GM10847 (cell line): ENCODE data around the gene PHOSPHO1.

Source experiments
- POLR2A ChIP-seq: IDR thresholded peaks from 2 replicates; pipeline ENCODE4 v1.6.1; 2011; ENCODE audit not compliant: insufficient read length; ENCODE audit errors: extremely low read depth

Gene PHOSPHO1, protein sequence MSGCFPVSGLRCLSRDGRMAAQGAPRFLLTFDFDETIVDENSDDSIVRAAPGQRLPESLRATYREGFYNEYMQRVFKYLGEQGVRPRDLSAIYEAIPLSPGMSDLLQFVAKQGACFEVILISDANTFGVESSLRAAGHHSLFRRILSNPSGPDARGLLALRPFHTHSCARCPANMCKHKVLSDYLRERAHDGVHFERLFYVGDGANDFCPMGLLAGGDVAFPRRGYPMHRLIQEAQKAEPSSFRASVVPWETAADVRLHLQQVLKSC

DNA sequence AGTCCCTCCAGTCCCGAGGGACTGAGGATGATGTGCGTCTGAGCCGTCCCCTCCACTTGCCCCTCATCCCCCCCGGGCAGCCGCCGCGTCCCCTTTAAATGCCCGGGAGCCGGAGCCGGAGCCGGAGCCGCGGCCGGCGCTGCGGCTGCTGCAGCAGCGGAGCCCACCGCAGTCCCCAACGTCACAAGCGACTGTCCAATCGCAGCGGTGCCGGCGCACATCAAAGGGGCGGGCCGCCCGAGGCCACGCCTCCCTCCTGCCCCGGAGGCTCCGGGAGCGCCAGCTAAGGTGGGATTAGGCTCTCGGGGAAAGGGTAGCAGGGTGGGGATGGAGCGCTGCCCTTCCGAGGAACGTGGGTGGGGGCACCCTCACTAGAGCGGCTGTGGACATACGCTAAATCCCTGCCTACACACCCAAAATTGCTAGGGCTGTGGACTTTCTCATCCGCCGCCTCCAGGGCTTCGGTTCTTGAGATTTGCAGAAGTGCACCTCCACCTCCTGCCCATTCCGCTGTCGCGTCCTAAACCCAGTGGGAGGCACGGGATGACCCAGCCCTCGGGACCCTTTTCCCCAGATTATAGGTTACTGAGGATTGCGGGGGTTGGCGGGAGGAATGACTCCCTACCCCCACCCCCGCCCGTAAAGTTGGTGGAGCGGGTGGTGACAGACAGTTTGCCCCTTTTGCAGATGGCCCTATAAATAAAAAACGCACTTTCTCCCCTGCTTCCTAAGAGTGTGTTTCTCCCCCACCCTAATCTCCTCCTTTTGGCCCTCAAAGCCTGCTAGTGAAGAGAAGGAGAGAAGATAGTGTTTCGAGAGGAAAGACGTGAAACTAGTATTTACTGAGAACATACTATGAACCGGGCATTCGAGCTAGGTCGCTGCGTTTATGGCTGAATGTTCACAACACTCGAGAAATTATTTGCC is at the start of gene PHOSPHO1:
TSS of gene PHOSPHO1 (minus strand) at position 152 of the 927 bp plus-strand sequence. CDS start 4,096 bp downstream, outside the sequence.
- TF ChIP-seq POLR2A = no peak

DNA sequence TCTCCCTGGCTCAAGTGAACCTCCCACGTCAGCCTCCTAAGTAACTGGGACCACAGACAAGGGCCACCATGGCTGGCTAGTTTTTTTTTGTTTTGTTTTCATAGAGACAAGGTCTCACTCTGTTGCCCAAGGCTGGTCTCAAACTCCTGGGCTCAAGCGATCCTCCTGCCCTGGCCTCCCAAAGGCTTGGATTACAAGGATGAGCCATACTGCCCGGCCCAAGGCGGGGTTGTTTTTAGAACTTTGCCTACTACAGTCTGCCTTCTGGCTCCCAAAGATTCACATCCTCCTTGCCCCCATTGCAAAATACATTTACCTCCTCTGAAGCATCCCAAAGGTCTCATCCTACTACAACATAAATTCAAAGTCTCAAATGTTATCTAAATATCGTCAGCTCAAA is 49.5 kb upstream of the PHOSPHO1 start:
- no peak for TF ChIP-seq POLR2A

DNA sequence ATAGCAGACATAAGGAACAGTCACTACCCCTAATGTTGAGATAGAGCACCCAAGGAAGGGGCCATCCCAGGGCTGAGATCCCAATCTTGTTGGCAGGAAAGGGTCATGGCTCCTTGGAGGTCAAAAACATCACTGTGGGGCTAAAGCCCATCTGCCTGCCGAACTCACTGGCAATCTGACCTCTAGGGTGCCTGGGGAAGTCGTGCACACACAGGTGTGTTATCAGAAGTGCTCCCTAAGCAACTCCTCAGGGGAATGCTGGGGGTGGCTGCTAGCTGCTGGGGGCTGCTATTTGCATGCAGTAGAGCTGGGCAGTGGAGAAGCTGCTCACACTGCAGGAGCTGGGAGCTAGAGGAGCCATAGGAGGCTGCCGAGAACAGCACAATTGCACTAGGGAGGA is 47.5 kb upstream of the PHOSPHO1 start:
- TF ChIP-seq POLR2A = no peak

DNA sequence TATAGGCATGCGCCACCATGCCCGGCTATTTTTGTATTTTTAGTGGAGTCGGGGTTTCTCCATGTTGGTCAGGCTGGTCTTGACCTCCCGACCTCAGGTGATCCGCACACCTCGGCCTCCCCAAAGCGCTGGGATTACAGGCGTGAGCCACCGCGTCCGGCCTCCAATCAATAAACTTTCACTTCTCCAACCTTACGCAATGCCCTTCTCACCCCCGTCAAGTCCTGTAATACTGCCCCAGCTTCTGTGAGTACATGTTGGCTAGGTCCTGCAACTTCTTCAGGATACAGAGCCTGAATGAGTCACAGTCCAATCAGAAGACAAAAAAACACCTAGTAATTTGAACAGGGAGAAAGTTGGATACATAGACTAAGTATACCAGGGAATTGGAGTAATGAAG is 47.1 kb upstream of the PHOSPHO1 start:
- TF ChIP-seq POLR2A = no peak

DNA sequence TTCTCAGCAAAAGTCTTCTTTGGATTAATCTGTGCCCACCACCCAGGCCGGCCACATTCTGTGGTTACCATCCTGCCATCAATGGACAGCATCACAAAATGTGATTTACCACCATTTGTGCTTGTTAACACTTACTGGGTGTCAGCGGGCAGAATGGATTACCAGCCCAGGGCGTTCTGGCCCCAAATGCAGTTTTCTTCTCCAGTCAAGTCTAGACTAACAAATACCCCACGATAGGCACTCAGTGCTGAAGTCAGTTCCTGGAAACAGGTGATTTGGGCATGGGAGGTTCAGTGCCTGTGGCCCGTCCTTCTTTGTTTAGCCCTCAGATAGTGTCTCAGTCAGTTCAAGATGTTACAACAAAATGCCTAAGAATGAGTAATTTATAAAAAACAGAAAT is 38.8 kb upstream of the PHOSPHO1 start:
- TF ChIP-seq POLR2A = no peak

DNA sequence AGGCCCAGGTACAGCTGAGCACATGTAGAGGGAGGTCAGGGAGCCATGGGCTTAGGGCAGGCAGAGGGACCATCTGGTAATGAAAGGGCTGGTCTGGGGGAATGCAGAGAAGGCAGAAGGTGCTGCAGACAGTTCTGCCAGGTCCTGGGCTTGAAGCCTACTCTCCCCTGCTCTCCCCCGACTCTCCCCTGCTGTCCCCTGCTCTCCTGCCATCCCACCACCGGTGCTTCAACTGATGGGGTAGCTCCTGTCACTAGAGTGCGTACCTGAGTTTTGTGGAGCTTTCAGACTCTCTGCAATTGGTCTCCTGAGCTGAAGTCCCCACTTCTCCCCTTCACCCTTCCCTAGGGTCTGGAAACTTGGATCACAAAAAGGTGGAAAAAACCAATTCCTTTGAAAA is 37.3 kb upstream of the PHOSPHO1 start:
- no peak for TF ChIP-seq POLR2A

DNA sequence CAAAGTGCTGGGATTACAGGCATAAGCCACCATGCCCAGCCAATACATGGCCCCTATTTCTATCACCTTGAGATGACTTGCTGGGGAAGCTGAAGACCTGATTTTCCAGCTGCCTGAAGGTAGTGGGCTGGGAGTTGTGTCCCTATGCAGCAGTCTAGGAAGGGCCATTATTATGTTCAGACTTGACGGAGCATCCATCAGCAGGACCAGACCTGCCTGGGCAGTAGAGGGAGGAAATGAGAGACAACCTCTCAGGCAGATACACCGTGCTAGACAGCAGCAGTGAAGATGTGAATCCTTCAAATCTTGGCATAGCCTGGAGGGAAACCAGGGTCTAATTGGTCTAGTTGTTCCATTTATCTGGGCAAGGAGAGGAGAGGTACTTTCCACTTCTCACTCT is 35.6 kb upstream of the PHOSPHO1 start:
- TF ChIP-seq POLR2A = no peak

DNA sequence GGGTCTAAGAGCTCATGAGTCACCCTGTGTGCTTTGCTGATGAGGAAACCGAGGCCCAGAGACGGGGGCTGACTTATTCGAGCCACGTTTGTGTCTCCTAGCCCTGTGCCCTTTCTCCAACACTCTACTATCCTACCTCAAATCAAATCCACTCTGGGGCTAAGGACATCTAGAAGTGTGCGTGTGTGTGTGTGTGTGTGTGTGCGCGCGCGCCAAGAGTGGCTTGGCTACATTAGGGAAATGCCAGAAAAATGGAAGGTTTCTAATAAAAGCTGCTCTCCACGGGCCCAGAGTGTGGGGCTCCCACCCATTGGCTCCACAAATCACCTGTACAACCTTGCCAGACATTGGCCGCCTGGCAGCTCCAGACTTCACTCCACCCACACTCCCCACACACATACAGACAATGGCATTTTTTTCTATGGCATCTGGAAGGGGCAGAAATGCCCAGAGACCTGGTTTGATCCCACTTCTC is 30.3 kb upstream of the PHOSPHO1 start:
- no peak for TF ChIP-seq POLR2A

DNA sequence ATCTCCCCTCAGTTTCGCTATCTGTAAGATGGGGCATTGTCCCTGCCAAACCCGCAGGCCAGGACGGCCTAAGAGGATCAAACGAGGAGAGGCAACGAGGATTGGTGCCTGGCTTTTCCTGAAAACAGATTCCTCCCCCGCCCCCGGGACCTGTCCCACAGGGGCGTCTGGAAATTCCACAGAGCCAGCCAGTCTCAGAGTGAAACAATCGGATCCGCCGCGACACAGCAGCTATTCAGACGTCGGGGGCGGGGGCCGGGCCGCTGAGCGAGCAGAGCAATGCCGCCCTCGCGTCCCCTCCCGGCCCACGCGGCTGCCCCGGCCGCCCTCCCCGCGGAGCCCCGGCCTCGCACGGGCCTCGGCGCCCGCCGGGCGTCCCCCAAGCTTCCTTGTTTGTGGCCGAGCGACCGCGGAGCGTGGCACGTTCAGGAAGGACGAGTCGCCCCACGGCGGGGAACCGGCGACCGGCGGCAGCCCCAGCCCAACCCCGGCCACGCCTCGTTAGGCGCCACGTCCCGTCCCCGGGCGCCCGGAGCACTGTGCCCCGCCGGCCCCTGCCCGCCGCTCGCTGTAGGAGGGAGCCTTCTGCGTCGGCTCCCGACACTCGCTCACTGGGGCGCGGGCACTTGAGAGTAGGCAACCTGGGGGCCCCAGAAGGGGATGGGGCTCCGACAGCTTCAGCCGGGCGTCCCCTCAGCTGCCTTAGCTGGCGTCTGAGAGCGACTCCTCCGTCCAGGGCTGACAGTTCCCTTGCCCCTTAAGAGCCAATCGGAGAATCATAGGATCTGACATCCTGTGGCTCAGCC is 29.6 kb upstream of the PHOSPHO1 start:
- no peak for TF ChIP-seq POLR2A

DNA sequence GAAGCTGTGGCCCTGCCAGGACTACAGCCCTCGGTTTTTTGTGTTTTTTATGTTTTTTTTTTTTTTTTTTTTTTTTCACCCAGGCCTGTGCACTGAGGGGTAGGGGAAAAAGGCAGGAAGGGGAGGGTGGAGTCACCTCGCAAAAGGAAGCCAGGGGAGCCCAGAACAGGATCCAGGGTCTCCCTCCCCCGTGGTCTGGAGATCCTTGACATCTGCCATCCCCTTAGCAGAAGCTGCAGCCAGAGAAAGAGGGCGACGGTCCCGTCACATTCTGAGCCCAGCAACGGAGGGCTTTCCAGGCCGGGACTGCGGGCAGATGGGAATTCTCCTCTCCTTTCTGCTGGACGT is 29.1 kb upstream of the PHOSPHO1 start:
- TF ChIP-seq POLR2A = no peak

DNA sequence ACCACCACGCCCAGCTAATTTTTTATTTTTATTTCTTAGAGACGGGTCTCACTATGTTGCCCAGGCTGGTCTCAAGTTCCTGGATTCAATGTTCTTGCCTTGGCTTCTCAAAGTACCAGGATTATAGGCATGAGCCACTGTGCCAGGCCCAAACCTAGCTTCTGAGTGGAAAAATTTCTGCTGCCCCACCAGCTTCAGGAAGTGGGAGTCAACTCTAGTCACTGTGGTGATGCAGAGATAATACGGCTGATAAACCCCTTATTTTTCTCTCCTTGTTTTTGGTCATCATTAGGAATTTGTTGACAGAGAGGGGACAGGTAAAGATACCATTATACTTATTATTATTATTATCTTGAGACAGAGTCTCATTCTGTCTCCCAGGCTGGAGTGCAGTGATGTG is 27.8 kb upstream of the PHOSPHO1 start:
- no peak for TF ChIP-seq POLR2A

DNA sequence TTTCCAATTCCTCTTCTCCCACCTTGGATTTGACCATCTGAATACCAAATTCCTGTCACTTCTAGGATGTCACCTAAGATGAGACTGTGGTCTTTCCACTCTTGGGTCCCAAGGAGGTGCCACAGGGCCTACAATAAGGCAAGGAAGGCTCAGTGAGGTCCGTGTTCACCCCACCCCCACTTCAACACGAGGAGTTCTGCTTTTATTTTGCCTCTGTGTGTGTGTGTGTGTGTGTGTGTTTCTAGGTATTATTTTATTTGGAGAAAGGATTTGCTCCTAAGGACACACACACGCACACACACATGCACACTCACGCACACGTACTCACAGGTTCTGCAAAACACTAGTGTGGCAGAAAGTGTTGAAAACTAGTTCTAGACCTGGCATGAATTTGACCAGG is 24.5 kb upstream of the PHOSPHO1 start:
- no peak for TF ChIP-seq POLR2A

DNA sequence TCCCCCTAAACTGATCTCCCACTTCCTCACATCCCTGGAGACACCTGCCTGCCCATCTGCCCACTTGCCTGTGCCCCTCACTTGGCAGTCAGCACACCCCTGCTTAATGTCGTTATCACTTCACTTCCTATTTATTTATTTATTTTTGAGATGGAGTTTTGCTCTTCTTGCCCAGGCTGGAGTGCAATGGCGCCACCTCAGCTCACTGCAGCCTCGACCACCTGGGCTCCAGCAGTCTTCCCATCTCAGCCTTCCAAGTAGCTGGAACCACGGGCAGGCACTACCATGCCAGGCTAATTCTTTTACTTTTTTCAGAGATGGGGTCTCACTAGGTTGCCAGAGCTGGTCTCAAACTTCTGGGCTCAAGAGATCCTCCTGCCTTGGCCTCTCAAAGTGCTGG is 23.5 kb upstream of the PHOSPHO1 start:
- no peak for TF ChIP-seq POLR2A

DNA sequence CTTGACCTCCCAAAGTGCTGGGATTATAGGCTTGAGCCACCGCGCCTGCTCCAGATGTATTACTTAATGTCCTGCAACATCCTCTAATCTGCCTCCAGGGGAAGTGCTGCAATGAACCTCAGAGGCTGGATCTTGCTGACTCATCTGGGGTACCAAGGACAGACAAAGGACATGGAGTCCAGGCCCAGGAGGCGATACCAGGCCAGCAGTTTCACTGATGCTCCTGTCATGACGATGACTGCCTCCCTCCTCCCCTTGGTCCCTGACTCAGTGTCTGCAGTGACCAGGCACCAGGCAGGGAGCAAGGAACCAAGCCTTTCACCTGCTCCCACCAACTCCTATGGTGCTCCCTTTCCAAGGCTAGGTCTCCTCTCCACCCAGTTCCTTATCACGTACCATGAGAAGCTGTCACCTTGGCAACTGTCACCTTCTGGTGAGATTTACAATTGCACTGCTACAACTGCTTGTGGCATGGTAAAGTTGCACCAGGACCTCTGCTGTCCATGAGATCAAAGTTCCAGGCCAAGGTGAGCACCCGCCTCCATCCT is 21.6 kb upstream of the PHOSPHO1 start:
- no peak for TF ChIP-seq POLR2A

DNA sequence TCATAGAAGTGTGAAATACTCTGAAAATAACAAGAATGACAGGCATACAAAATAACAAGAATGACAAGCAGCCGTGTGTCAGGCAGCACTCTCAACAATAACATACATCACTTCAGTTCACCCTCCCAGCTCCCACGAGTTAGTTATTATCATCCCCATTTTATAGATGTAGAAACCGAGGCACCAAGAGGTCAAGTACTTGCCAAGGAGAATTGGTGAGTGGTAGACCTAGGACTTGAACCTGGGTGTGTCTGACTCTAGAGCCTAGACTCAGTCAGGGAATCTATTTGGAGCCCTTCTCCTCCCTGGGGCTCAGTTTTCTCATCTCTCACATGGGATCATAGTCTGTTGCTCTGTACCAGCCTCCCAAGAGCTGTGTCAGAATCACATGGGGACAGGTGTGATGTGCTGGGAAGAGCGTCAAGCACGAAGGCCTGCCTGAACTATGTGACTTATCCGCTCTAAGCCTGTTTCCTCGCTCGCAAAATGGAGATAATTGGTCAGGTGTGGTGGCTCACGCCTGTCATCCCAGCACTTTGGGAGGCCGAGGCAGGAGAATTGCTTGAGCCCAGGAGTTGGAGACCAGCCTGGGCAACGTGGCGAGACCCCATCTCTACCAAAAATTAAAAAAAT is 19.4 kb upstream of the PHOSPHO1 start:
- no peak for TF ChIP-seq POLR2A

DNA sequence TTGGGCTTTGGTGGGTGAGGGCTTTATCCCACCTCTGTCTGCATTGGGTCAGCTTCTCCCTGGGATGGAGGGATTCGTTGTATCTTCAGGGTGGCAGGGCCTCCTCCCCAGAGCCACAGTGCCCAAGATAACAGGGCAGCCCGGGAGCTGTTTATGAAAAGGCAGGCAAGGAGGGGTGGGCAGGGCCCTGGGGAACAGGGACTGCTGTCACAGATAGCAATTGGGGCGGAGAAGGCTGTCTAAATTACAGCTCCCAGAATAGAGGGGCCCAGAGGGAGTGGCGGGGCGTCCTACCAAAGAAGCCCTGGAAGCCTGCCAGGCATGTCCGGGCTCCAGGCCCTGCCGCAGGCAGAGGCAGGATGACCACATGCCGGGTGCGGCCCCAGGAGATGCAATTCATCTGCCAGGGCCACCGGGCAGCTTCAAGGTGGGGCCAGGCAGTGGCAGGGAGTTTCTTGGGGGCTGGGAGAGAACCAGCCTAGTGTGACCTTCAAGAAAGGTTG is 18.8 kb upstream of the PHOSPHO1 start:
- TF ChIP-seq POLR2A = no peak
